GM21526 (cell line): Measurements from ENCODE around the gene PAPPA.

Experiments used
- ATAC-seq: cut with Tn5 transposase; IDR thresholded peaks from one replicate; pipeline ENCODE4 v1.9.1; 2021; ENCODE audit warnings: moderate library complexity; ENCODE audit not compliant: unreplicated experiment, low FRiP score

The PAPPA gene

GRCh38 chr9:116178481-116179211 is 25.1 kb downstream of the PAPPA start:
- no peak for ATAC-seq

- no peak for ATAC-seq
These were observed 26.0 kb downstream of the PAPPA start for GRCh38 chr9:116179568-116179967.

GRCh38 chr9:116181853-116182610 is 28.4 kb downstream of the PAPPA start:
- ATAC-seq: no peak

GRCh38 chr9:116182876-116183275 is 29.3 kb downstream of the PAPPA start:
- ATAC-seq: no peak

GRCh38 chr9:116187570-116188170 is 34.1 kb downstream of the PAPPA start:
- ATAC-seq: no peak

GRCh38 chr9:116189683-116190082 is 36.1 kb downstream of the PAPPA start:
- ATAC-seq: no peak

- no peak for ATAC-seq
These were observed 37.2 kb downstream of the PAPPA start for GRCh38 chr9:116190637-116191396.

GRCh38 chr9:116191576-116192415 is 38.2 kb downstream of the PAPPA start:
- no peak for ATAC-seq

GRCh38 chr9:116193636-116194035 is 40.0 kb downstream of the PAPPA start:
- no peak for ATAC-seq

GRCh38 chr9:116196806-116197205 is 43.2 kb downstream of the PAPPA start:
- no peak for ATAC-seq

- ATAC-seq: no peak
These were observed 44.8 kb downstream of the PAPPA start for GRCh38 chr9:116198344-116198743.

- no peak for ATAC-seq
These were observed 48.8 kb downstream of the PAPPA start for GRCh38 chr9:116202219-116202912.

GRCh38 chr9:116204252-116204882 is 50.8 kb downstream of the PAPPA start:
- no peak for ATAC-seq

GRCh38 chr9:116207371-116208111 is 54.0 kb downstream of the PAPPA start:
- no peak for ATAC-seq

GRCh38 chr9:116208417-116209232 is 55.0 kb downstream of the PAPPA start:
- ATAC-seq: no peak

GRCh38 chr9:116209414-116210116 is 56.0 kb downstream of the PAPPA start:
- ATAC-seq: no peak
